Ishikawa (cell line): ENCODE results near the gene KCNJ11.

ENCODE experiments used
- CEBPB ChIP-seq: IDR thresholded peaks from 2 replicates; pipeline ENCODE4 v1.6.1; 2012
- CREB1 ChIP-seq: IDR thresholded peaks from 2 replicates; pipeline ENCODE4 v1.6.1; 2012; ENCODE audit warnings: low read depth
- FOXM1 ChIP-seq: IDR thresholded peaks from 2 replicates; pipeline ENCODE4 v1.6.1; 2012; ENCODE audit warnings: low read depth, borderline replicate concordance
- MAX ChIP-seq: IDR thresholded peaks from 2 replicates; pipeline ENCODE4 v1.6.1; 2012
- RAD21 ChIP-seq: IDR thresholded peaks from 2 replicates; pipeline ENCODE4 v1.6.1; 2012; ENCODE audit warnings: low read depth
- REST ChIP-seq: IDR thresholded peaks from 2 replicates; pipeline ENCODE4 v1.6.1; 2012; ENCODE audit warnings: low read depth, mild to moderate bottlenecking
- TAF1 ChIP-seq: IDR thresholded peaks from 2 replicates; pipeline ENCODE4 v1.6.1; 2012; ENCODE audit warnings: low read depth, mild to moderate bottlenecking
- TCF12 ChIP-seq: IDR thresholded peaks from 2 replicates; pipeline ENCODE4 v1.6.1; 2012; ENCODE audit warnings: low read depth
- USF1 ChIP-seq: IDR thresholded peaks from 2 replicates; pipeline ENCODE4 v1.6.1; 2012

- TF ChIP-seq RAD21 (no peak), REST (no peak), USF1 (no peak), CEBPB (no peak), TCF12 (no peak), CREB1 (no peak), FOXM1 (no peak), TAF1 (no peak), MAX (no peak)
These were observed 18.7 kb downstream of the KCNJ11 start for GRCh38 chr11:17369684-17370243.
